Fibroblast of lung (primary cell): ENCODE data around the gene B4GALT4.
"Not testable (repeated sequence)": the region's sequence is repeated elsewhere in the genome, so short reads cannot be mapped to it uniquely, and the experiment has no call there.

ENCODE experiments used
- EZH2 ChIP-seq: IDR thresholded peaks from 2 replicates; pipeline ENCODE4 v1.5.1; 2012; ENCODE audit warnings: low read length, control low read depth, mild to moderate bottlenecking; ENCODE audit errors: missing control alignments
- TF ChIP-seq, protein P1 (sequence below), 2 donors: IDR thresholded peaks in 1 of 2; conservative IDR thresholded peaks in 1 of 2; 1 replicate in 1 of 2; 2 replicates in 1 of 2; pipeline ENCODE4 v1.5.1; 2011 to 2012; ENCODE audit warnings: low read length in 2 of 2, control low read depth in 1 of 2, inconsistent platforms in 1 of 2, low read depth in 1 of 2, mild to moderate bottlenecking in 1 of 2

DNA sequence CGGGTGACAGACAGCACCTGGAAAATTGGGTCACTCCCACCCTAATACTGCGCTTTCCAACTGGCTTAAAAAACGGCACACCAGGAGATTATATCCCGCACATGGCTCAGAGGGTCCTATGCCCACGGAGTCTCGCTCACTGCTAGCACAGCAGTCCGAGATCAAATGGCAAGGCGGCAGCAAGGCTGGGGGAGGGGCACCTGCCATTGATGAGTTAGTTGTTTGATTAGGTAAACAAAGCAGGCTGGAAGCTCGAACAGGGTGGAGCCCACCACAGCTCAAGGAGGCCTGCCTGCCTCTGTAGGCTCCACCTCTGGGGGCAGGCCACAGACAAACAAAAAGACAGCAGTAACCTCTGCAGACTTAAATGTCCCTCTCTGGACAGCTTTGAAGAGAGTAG is 75.9 kb downstream of the B4GALT4 start:
- not testable (repeated sequence) for TF ChIP-seq EZH2
- TF ChIP-seq, protein P1, sequence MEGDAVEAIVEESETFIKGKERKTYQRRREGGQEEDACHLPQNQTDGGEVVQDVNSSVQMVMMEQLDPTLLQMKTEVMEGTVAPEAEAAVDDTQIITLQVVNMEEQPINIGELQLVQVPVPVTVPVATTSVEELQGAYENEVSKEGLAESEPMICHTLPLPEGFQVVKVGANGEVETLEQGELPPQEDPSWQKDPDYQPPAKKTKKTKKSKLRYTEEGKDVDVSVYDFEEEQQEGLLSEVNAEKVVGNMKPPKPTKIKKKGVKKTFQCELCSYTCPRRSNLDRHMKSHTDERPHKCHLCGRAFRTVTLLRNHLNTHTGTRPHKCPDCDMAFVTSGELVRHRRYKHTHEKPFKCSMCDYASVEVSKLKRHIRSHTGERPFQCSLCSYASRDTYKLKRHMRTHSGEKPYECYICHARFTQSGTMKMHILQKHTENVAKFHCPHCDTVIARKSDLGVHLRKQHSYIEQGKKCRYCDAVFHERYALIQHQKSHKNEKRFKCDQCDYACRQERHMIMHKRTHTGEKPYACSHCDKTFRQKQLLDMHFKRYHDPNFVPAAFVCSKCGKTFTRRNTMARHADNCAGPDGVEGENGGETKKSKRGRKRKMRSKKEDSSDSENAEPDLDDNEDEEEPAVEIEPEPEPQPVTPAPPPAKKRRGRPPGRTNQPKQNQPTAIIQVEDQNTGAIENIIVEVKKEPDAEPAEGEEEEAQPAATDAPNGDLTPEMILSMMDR (conservative IDR thresholded peaks at IDR 0.05 in 1 of 2, IDR thresholded peaks at IDR 0.05 in 1 of 2; ENCODE audit: low read depth in 1 of 2, low read length in 2 of 2) = not testable (repeated sequence)
